ENCODE measurements around the gene RBPMS2.

RBPMS2 gene

GRCh38 chr15:64717130-64717529 is 58.3 kb downstream of the RBPMS2 start (continued):
- TF ChIP-seq PRDM2 (tag by site-specific recombination; IDR thresholded peaks at IDR 0.05; ENCODE audit: borderline replicate concordance) (no peak), ZSCAN30 (tag by site-specific recombination; IDR thresholded peaks at IDR 0.05) (no peak), HOXA7 (CRISPR knock-in tag; IDR thresholded peaks at IDR 0.05; ENCODE audit: borderline replicate concordance) (no peak), ZNF274 (IDR thresholded peaks at IDR 0.05; ENCODE audit: low read length) (no peak), ZNF274 (tag by site-specific recombination; IDR thresholded peaks at IDR 0.05; ENCODE audit: borderline replicate concordance) (no peak), ZNF24 (tag by site-specific recombination; IDR thresholded peaks at IDR 0.05) (no peak), ZNF37A (tag by site-specific recombination; IDR thresholded peaks at IDR 0.05) (no peak), HOXD13 (CRISPR knock-in tag; IDR thresholded peaks at IDR 0.05; ENCODE audit: borderline replicate concordance) (no peak), ZNF138 (tag by site-specific recombination; IDR thresholded peaks at IDR 0.05; ENCODE audit: borderline replicate concordance) (no peak), ZNF585B (tag by site-specific recombination; IDR thresholded peaks at IDR 0.05) (no peak), ZNF146 (tag by site-specific recombination; IDR thresholded peaks at IDR 0.05) (no peak), ZNF221 (tag by site-specific recombination; IDR thresholded peaks at IDR 0.05; ENCODE audit: borderline replicate concordance) (no peak), KLF7 (tag by site-specific recombination; IDR thresholded peaks at IDR 0.05; ENCODE audit: borderline replicate concordance) (no peak)

GRCh38 chr15:64716452-64716851 is 58.9 kb downstream of the RBPMS2 start:
- Histone ChIP-seq H3K9me3 (ENCODE audit: control insufficient read depth, insufficient read depth, low read depth, low read length) (no peaks in the 10 kb centered on the region), H3K4me3 (ENCODE audit: low read depth, low read length) (no peak overlapping the region), H3K4me1 (ENCODE audit: control insufficient read depth, insufficient read depth, low read length) (no peaks in the 10 kb centered on the region), H3K36me3 (ENCODE audit: control insufficient read depth in 2 of 2, insufficient read depth in 1 of 2, low read length in 2 of 2) (no peaks in the 10 kb centered on the region), H3K27ac (ENCODE audit: extremely low read depth, low read depth, low read length) (no peak overlapping the region)
- ChIA-PET POLR2A (no interaction called here), CTCF (interaction anchor here (0.7 to 2.7 kb wide), 3 partner anchors 11 to 67 kb away, joined by 3 to 18 read pairs (median 5); no protein-coding TSS in a partner anchor)
- TF ChIP-seq ZNF302 (tag by site-specific recombination; IDR thresholded peaks at IDR 0.05; ENCODE audit: low read depth), result no peak
- no peak for TF ChIP-seq ZBTB26 (tag by site-specific recombination; optimal IDR thresholded peaks at IDR 0.05)
- TF ChIP-seq ZNF791 (tag by site-specific recombination; IDR thresholded peaks at IDR 0.05), result no peak
- TF ChIP-seq SP7 (tag by site-specific recombination; IDR thresholded peaks at IDR 0.05), result no peak
- TF ChIP-seq TCF7L2 (IDR thresholded peaks at IDR 0.05; ENCODE audit: borderline replicate concordance, low read depth, low read length), result no peak
- no peak for TF ChIP-seq ZSCAN5A (tag by site-specific recombination; IDR thresholded peaks at IDR 0.05)
- no peak for TF ChIP-seq YY2 (tag by site-specific recombination; IDR thresholded peaks at IDR 0.05)
- no peak for TF ChIP-seq ZNF777 (tag by site-specific recombination; IDR thresholded peaks at IDR 0.05; ENCODE audit: borderline replicate concordance)
- no peak for TF ChIP-seq REST (tag by site-specific recombination; IDR thresholded peaks at IDR 0.05)
- TF ChIP-seq ZNF19 (tag by site-specific recombination; IDR thresholded peaks at IDR 0.05; ENCODE audit: low read depth), result no peak
- TF ChIP-seq ZNF292 (tag by site-specific recombination; IDR thresholded peaks at IDR 0.05; ENCODE audit: borderline replicate concordance, low read depth), result no peak
- no peak for TF ChIP-seq AEBP2 (tag by site-specific recombination; IDR thresholded peaks at IDR 0.05; ENCODE audit: borderline replicate concordance)
